ENCODE measurements around the gene KCNIP1.

The KCNIP1 gene

GRCh38 chr5:170591054-170591453, 87.2 kb downstream of the KCNIP1 start:
- Histone ChIP-seq H3K4me3 (ENCODE audit: low read length in 2 of 2) (no peak overlapping the region), H2AFZ (ENCODE audit: low read length) (no peak overlapping the region), H3K4ac (ENCODE audit: low read length) (no peak overlapping the region), H3K14ac (ENCODE audit: low read length) (no peak overlapping the region), H3K4me2 (ENCODE audit: insufficient read depth, low read length, poor library complexity, severe bottlenecking) (no peak overlapping the region), H2BK15ac (ENCODE audit: low read length) (no peak overlapping the region), H3K36me3 (replicated peaks in 1 of 2; ENCODE audit: control insufficient read depth in 2 of 2, insufficient read depth in 2 of 2, low read length in 2 of 2) (no peaks in the 10 kb centered on the region), H2BK120ac (ENCODE audit: low read depth, low read length) (no peak overlapping the region), H3K4me1 (ENCODE audit: control insufficient read depth in 2 of 2, insufficient read depth in 1 of 2, low read depth in 1 of 2, low read length in 2 of 2) (no peaks in the 10 kb centered on the region), H2BK12ac (ENCODE audit: low read length) (no peak overlapping the region), H3K27ac (replicated peaks; ENCODE audit: low read length) (no peak overlapping the region), H4K91ac (ENCODE audit: low read depth, low read length, poor library complexity) (no peak overlapping the region), H2AK5ac (ENCODE audit: low read depth, low read length) (no peak overlapping the region), H3K79me1 (ENCODE audit: low read depth, low read length) (no peaks in the 10 kb centered on the region), H3K27me3 (ENCODE audit: control insufficient read depth in 3 of 3, insufficient read depth in 3 of 3, low read depth in 1 of 3, low read length in 3 of 3) (no peaks in the 10 kb centered on the region), H3K18ac (ENCODE audit: low read length) (no peak overlapping the region), H4K8ac (ENCODE audit: low read depth, low read length) (no peak overlapping the region), H3K23ac (ENCODE audit: low read depth, low read length, poor library complexity) (no peak overlapping the region), H2BK5ac (ENCODE audit: low read length) (no peak overlapping the region), H3K9ac (ENCODE audit: low read depth, low read length, poor library complexity) (no peak overlapping the region), H3K9me3 (replicated peaks in 1 of 2; ENCODE audit: control insufficient read depth in 2 of 2, insufficient read depth in 1 of 2, low read depth in 1 of 2, low read length in 2 of 2) (no peaks in the 10 kb centered on the region)
- WGBS, 2 donors (ENCODE audit: extremely low coverage in 2 of 2, insufficient read length in 2 of 2, insufficient replicate concordance in 1 of 2), result no CpG with 5 or more reads among the region's 5 CpGs
- DNase-seq (ENCODE audit: low spot score), result no peak

- Histone ChIP-seq H2AFZ (ENCODE audit: low read length) (no peak overlapping the region), H3K4me1 (ENCODE audit: control insufficient read depth in 2 of 2, insufficient read depth in 1 of 2, low read depth in 1 of 2, low read length in 2 of 2) (peaks cover 0 to 11% of the 10 kb centered on the region in 2 donors), H2AK5ac (ENCODE audit: low read depth, low read length) (no peak overlapping the region), H3K18ac (ENCODE audit: low read length) (no peak overlapping the region), H4K91ac (ENCODE audit: low read depth, low read length, poor library complexity) (no peak overlapping the region), H2BK5ac (ENCODE audit: low read length) (no peak overlapping the region), H3K9me3 (replicated peaks in 1 of 2; ENCODE audit: control insufficient read depth in 2 of 2, insufficient read depth in 1 of 2, low read depth in 1 of 2, low read length in 2 of 2) (no peaks in the 10 kb centered on the region), H3K36me3 (replicated peaks in 1 of 2; ENCODE audit: control insufficient read depth in 2 of 2, insufficient read depth in 2 of 2, low read length in 2 of 2) (no peaks in the 10 kb centered on the region), H3K4me2 (ENCODE audit: insufficient read depth, low read length, poor library complexity, severe bottlenecking) (no peak overlapping the region), H3K14ac (ENCODE audit: low read length) (no peak overlapping the region), H2BK15ac (ENCODE audit: low read length) (no peak overlapping the region), H3K9ac (ENCODE audit: low read depth, low read length, poor library complexity) (no peak overlapping the region), H3K79me1 (ENCODE audit: low read depth, low read length) (no peaks in the 10 kb centered on the region), H2BK12ac (ENCODE audit: low read length) (no peak overlapping the region), H4K8ac (ENCODE audit: low read depth, low read length) (no peak overlapping the region), H3K27ac (replicated peaks; ENCODE audit: low read length) (no peak overlapping the region), H3K4me3 (ENCODE audit: low read length in 2 of 2) (no peak overlapping the region), H2BK120ac (ENCODE audit: low read depth, low read length) (no peak overlapping the region), H3K23ac (ENCODE audit: low read depth, low read length, poor library complexity) (no peak overlapping the region), H3K4ac (ENCODE audit: low read length) (no peak overlapping the region), H3K27me3 (ENCODE audit: control insufficient read depth in 3 of 3, insufficient read depth in 3 of 3, low read depth in 1 of 3, low read length in 3 of 3) (no peaks in the 10 kb centered on the region)
- WGBS, 2 donors (ENCODE audit: extremely low coverage in 2 of 2, insufficient read length in 2 of 2, insufficient replicate concordance in 1 of 2), result no CpG with 5 or more reads among the region's 4 CpGs
- no peak for DNase-seq (ENCODE audit: low spot score)
Measured at GRCh38 chr5:170596482-170597044, 92.7 kb downstream of the KCNIP1 start.

- Histone ChIP-seq H3K27me3 (ENCODE audit: control insufficient read depth in 3 of 3, insufficient read depth in 3 of 3, low read depth in 1 of 3, low read length in 3 of 3) (no peaks in the 10 kb centered on the region), H2AFZ (ENCODE audit: low read length) (no peak overlapping the region), H2BK5ac (ENCODE audit: low read length) (no peak overlapping the region), H2BK15ac (ENCODE audit: low read length) (no peak overlapping the region), H3K14ac (ENCODE audit: low read length) (no peak overlapping the region), H3K4ac (ENCODE audit: low read length) (no peak overlapping the region), H3K9me3 (replicated peaks in 1 of 2; ENCODE audit: control insufficient read depth in 2 of 2, insufficient read depth in 1 of 2, low read depth in 1 of 2, low read length in 2 of 2) (no peaks in the 10 kb centered on the region), H3K23ac (ENCODE audit: low read depth, low read length, poor library complexity) (no peak overlapping the region), H4K8ac (ENCODE audit: low read depth, low read length) (no peak overlapping the region), H3K9ac (ENCODE audit: low read depth, low read length, poor library complexity) (no peak overlapping the region), H3K18ac (ENCODE audit: low read length) (no peak overlapping the region), H3K4me3 (ENCODE audit: low read length in 2 of 2) (no peak overlapping the region), H2BK120ac (ENCODE audit: low read depth, low read length) (no peak overlapping the region), H3K4me1 (ENCODE audit: control insufficient read depth in 2 of 2, insufficient read depth in 1 of 2, low read depth in 1 of 2, low read length in 2 of 2) (peaks cover 0 to 11% of the 10 kb centered on the region in 2 donors), H4K91ac (ENCODE audit: low read depth, low read length, poor library complexity) (no peak overlapping the region), H2BK12ac (ENCODE audit: low read length) (no peak overlapping the region), H3K36me3 (replicated peaks in 1 of 2; ENCODE audit: control insufficient read depth in 2 of 2, insufficient read depth in 2 of 2, low read length in 2 of 2) (no peaks in the 10 kb centered on the region), H3K4me2 (ENCODE audit: insufficient read depth, low read length, poor library complexity, severe bottlenecking) (no peak overlapping the region), H3K79me1 (ENCODE audit: low read depth, low read length) (no peaks in the 10 kb centered on the region), H2AK5ac (ENCODE audit: low read depth, low read length) (no peak overlapping the region), H3K27ac (replicated peaks; ENCODE audit: low read length) (no peak overlapping the region)
- DNase-seq (ENCODE audit: low spot score), result no peak
- WGBS, 2 donors (ENCODE audit: extremely low coverage in 2 of 2, insufficient read length in 2 of 2, insufficient replicate concordance in 1 of 2), result no CpG with 5 or more reads among the region's 9 CpGs
Measured at GRCh38 chr5:170597109-170597751, 93.4 kb downstream of the KCNIP1 start.

GRCh38 chr5:170597872-170598271, 94.1 kb downstream of the KCNIP1 start:
- peaks cover 0 to 11% of the 10 kb centered on the region in 2 donors for H3K4me1 ChIP-seq (ENCODE audit: control insufficient read depth in 2 of 2, insufficient read depth in 1 of 2, low read depth in 1 of 2, low read length in 2 of 2)

More at GRCh38 chr5:170597872-170598271, 94.1 kb downstream of the KCNIP1 start:
- H3K4ac ChIP-seq (ENCODE audit: low read length), result no peak overlapping the region
- no peak overlapping the region for H2BK15ac ChIP-seq (ENCODE audit: low read length)
- H3K9ac ChIP-seq (ENCODE audit: low read depth, low read length, poor library complexity), result no peak overlapping the region
- H3K23ac ChIP-seq (ENCODE audit: low read depth, low read length, poor library complexity), result no peak overlapping the region
- H3K4me3 ChIP-seq (ENCODE audit: low read length in 2 of 2), result no peak overlapping the region
- WGBS, 2 donors (ENCODE audit: extremely low coverage in 2 of 2, insufficient read length in 2 of 2, insufficient replicate concordance in 1 of 2), result no CpG with 5 or more reads among the region's 8 CpGs
- H4K91ac ChIP-seq (ENCODE audit: low read depth, low read length, poor library complexity), result no peak overlapping the region
- H3K18ac ChIP-seq (ENCODE audit: low read length), result no peak overlapping the region
- H4K8ac ChIP-seq (ENCODE audit: low read depth, low read length), result no peak overlapping the region
- H2AK5ac ChIP-seq (ENCODE audit: low read depth, low read length), result no peak overlapping the region
- H2BK5ac ChIP-seq (ENCODE audit: low read length), result no peak overlapping the region
- no peak for DNase-seq (ENCODE audit: low spot score)
- H3K4me2 ChIP-seq (ENCODE audit: insufficient read depth, low read length, poor library complexity, severe bottlenecking), result no peak overlapping the region
- H3K14ac ChIP-seq (ENCODE audit: low read length), result no peak overlapping the region
- no peak overlapping the region for H2BK120ac ChIP-seq (ENCODE audit: low read depth, low read length)
- no peaks in the 10 kb centered on the region for H3K27me3 ChIP-seq (ENCODE audit: control insufficient read depth in 3 of 3, insufficient read depth in 3 of 3, low read depth in 1 of 3, low read length in 3 of 3)
- no peak overlapping the region for H3K27ac ChIP-seq (replicated peaks; ENCODE audit: low read length)
- H3K79me1 ChIP-seq (ENCODE audit: low read depth, low read length), result no peaks in the 10 kb centered on the region
- H3K9me3 ChIP-seq (replicated peaks in 1 of 2; ENCODE audit: control insufficient read depth in 2 of 2, insufficient read depth in 1 of 2, low read depth in 1 of 2, low read length in 2 of 2), result no peaks in the 10 kb centered on the region
- H3K36me3 ChIP-seq (replicated peaks in 1 of 2; ENCODE audit: control insufficient read depth in 2 of 2, insufficient read depth in 2 of 2, low read length in 2 of 2), result no peaks in the 10 kb centered on the region
- H2BK12ac ChIP-seq (ENCODE audit: low read length), result no peak overlapping the region
- H2AFZ ChIP-seq (ENCODE audit: low read length), result peak overlapping the region; percentile 3

Measured in neuronal stem cell (in vitro differentiated cells).